IMR-90 (cell line): Measurements from ENCODE around the gene PPP3R2. TPM values are rescaled to one million over a fixed set of nuclear protein-coding genes. Genes with fewer than 3 reads are reported as not detected.

Experiments
- ATAC-seq: fragments of 200-7000 bp; cut with Tn5 transposase; 2 replicates; pipeline ENCODE4 v1.9.1; 2020; ENCODE audit warnings: low read depth, mild to moderate bottlenecking, moderate library complexity
- BruUV-seq: library from RNA; stranded (reverse); fragments of 400-500 nt; replicated peaks from 2 replicates; lab custom pipeline; 2021; lab: Mats Ljungman, UMichigan
- CTCF ChIA-PET: fragments of 300-600 bp; formaldehyde crosslinking; extraction: SDS; loops from one replicate; lab custom pipeline; 2021; ENCODE audit warnings: antibody characterized with exemption; lab: Yijun Ruan, JAX
- POLR2A ChIA-PET: fragments of 300-600 bp; sonication (Branson Sonifier 250); formaldehyde crosslinking; loops from one replicate; lab custom pipeline; 2022; ENCODE audit warnings: antibody characterized with exemption; ENCODE audit not compliant: unreplicated experiment; lab: Charles Lee
- DNase-seq: peaks from one replicate; pipeline ENCODE4 v3.0.0; 2013
- H2AFZ ChIP-seq: replicated peaks from 2 replicates; pipeline ENCODE3; 2013; ENCODE audit warnings: low read length, mild to moderate bottlenecking; ENCODE audit not compliant: poor library complexity
- H2AK5ac ChIP-seq: 2 replicates; pipeline ENCODE4 v1.6.1; 2013; ENCODE audit warnings: low read depth, low read length, inconsistent platforms
- H2AK9ac ChIP-seq: replicated peaks from 2 replicates; pipeline ENCODE3; 2013; ENCODE audit warnings: mild to moderate bottlenecking, low read depth, low read length, moderate library complexity; ENCODE audit not compliant: poor library complexity
- H2BK120ac ChIP-seq: 2 replicates; pipeline ENCODE4 v1.6.1; 2013; ENCODE audit warnings: low read depth, low read length, inconsistent platforms
- H2BK15ac ChIP-seq: 3 replicates; pipeline ENCODE4 v1.6.1; 2013; ENCODE audit warnings: low read depth, low read length, inconsistent platforms
- H2BK20ac ChIP-seq: 2 replicates; pipeline ENCODE4 v1.6.1; 2013; ENCODE audit warnings: low read depth, mild to moderate bottlenecking, inconsistent platforms, low read length, moderate library complexity
- H2BK5ac ChIP-seq: 2 replicates; pipeline ENCODE4 v1.6.1; 2013; ENCODE audit warnings: mild to moderate bottlenecking, low read depth, low read length, inconsistent platforms; ENCODE audit not compliant: poor library complexity, severe bottlenecking
- H3K14ac ChIP-seq: replicated peaks from 2 replicates; pipeline ENCODE4 v1.6.1; 2013; ENCODE audit warnings: low read depth, low read length, inconsistent platforms
- H3K18ac ChIP-seq: 2 replicates; pipeline ENCODE4 v1.6.1; 2013; ENCODE audit warnings: low read depth, low read length, control low read depth
- H3K23ac ChIP-seq: 2 replicates; pipeline ENCODE4 v1.6.1; 2013; ENCODE audit warnings: low read depth, low read length, inconsistent platforms
- H3K27ac ChIP-seq: 2 replicates; pipeline ENCODE4 v1.5.1; 2013; ENCODE audit warnings: mild to moderate bottlenecking, control low read depth, low read length; ENCODE audit not compliant: insufficient read depth
- H3K27me3 ChIP-seq: 2 replicates; pipeline ENCODE4 v1.6.1; 2013; ENCODE audit warnings: low read length; ENCODE audit not compliant: control insufficient read depth, insufficient read depth
- H3K36me3 ChIP-seq: 2 replicates; pipeline ENCODE4 v1.6.1; 2013; ENCODE audit warnings: low read length, mixed read lengths; ENCODE audit not compliant: control insufficient read depth, insufficient read depth
- H3K4ac ChIP-seq: 2 replicates; pipeline ENCODE4 v1.6.1; 2013; ENCODE audit warnings: low read depth, low read length, inconsistent platforms
- H3K4me1 ChIP-seq: 2 replicates; pipeline ENCODE4 v1.6.1; 2013; ENCODE audit warnings: low read length, mixed read lengths; ENCODE audit not compliant: control insufficient read depth, insufficient read depth
- H3K4me2 ChIP-seq: 2 replicates; pipeline ENCODE4 v1.6.1; 2013; ENCODE audit warnings: low read depth, mild to moderate bottlenecking, control low read depth, low read length, moderate library complexity
- H3K4me3 ChIP-seq: 2 replicates; pipeline ENCODE4 v1.5.1; 2013; ENCODE audit warnings: low read depth, mild to moderate bottlenecking, control low read depth, low read length, moderate library complexity; ENCODE audit not compliant: insufficient read depth
- H3K56ac ChIP-seq: 2 replicates; pipeline ENCODE4 v1.6.1; 2013; ENCODE audit warnings: low read length, inconsistent platforms; ENCODE audit not compliant: insufficient read depth; ENCODE audit errors: extremely low read depth
- H3K79me1 ChIP-seq, 2 experiments: 2 replicates each; pipeline ENCODE4 v1.6.1; 2013; ENCODE audit warnings: low read length in 2 of 2, inconsistent platforms in 1 of 2, low read depth in 1 of 2
- H3K9ac ChIP-seq: 2 replicates; pipeline ENCODE4 v1.6.1; 2013; ENCODE audit warnings: low read depth, low read length, control low read depth
- H3K9me1 ChIP-seq: 2 replicates; pipeline ENCODE4 v1.6.1; 2013; ENCODE audit warnings: low read length, inconsistent platforms; ENCODE audit not compliant: insufficient read depth
- H3K9me3 ChIP-seq: 2 replicates; pipeline ENCODE4 v1.6.1; 2013; ENCODE audit warnings: low read length; ENCODE audit not compliant: control insufficient read depth, insufficient read depth
- H4K20me1 ChIP-seq: 2 replicates; pipeline ENCODE4 v1.6.1; 2013; ENCODE audit warnings: low read length, inconsistent platforms; ENCODE audit not compliant: insufficient read depth
- H4K5ac ChIP-seq: 2 replicates; pipeline ENCODE4 v1.6.1; 2013; ENCODE audit warnings: mild to moderate bottlenecking, low read depth, low read length, control low read depth
- H4K8ac ChIP-seq, 2 experiments: 2 replicates each; pipeline ENCODE4 v1.6.1; 2013; ENCODE audit warnings: low read depth in 2 of 2, low read length in 2 of 2, control low read depth in 1 of 2, inconsistent platforms in 1 of 2
- H4K91ac ChIP-seq: 2 replicates; pipeline ENCODE4 v1.6.1; 2013; ENCODE audit warnings: low read depth, low read length, inconsistent platforms; ENCODE audit not compliant: insufficient read depth
- BHLHE40 ChIP-seq: fragments of 150-350 bp; IDR thresholded peaks from 2 replicates; pipeline ENCODE4 v1.6.1; 2016; ENCODE audit warnings: mild to moderate bottlenecking, low read depth, low read length
- CEBPB ChIP-seq: IDR thresholded peaks from 2 replicates; pipeline ENCODE4 v1.6.1; 2012; ENCODE audit warnings: low read depth, low read length, improper control_type of control experiment
- CHD1 ChIP-seq: IDR thresholded peaks from 2 replicates; pipeline ENCODE4 v1.6.1; 2012; ENCODE audit warnings: low read depth, low read length, improper control_type of control experiment
- MAFK ChIP-seq: IDR thresholded peaks from 2 replicates; pipeline ENCODE4 v1.6.1; 2012; ENCODE audit warnings: low read depth, low read length, improper control_type of control experiment
- MAZ ChIP-seq: IDR thresholded peaks from 2 replicates; pipeline ENCODE4 v1.6.1; 2012; ENCODE audit warnings: low read depth, mild to moderate bottlenecking, low read length, improper control_type of control experiment, moderate library complexity, borderline replicate concordance
- MXI1 ChIP-seq: IDR thresholded peaks from 2 replicates; pipeline ENCODE4 v1.6.1; 2012; ENCODE audit warnings: low read depth, mild to moderate bottlenecking, low read length, moderate library complexity, borderline replicate concordance
- NFE2L2 ChIP-seq: fragments of 150-350 bp; IDR thresholded peaks from 2 replicates; pipeline ENCODE4 v1.6.1; 2016; ENCODE audit warnings: low read depth, mild to moderate bottlenecking, low read length
- POLR2A ChIP-seq: IDR thresholded peaks from 2 replicates; pipeline ENCODE4 v1.6.1; 2012; ENCODE audit warnings: mild to moderate bottlenecking, low read depth, low read length
- RFX5 ChIP-seq: IDR thresholded peaks from 2 replicates; pipeline ENCODE4 v1.8.0; 2012; ENCODE audit warnings: low read depth, mild to moderate bottlenecking, low read length, moderate library complexity
- SMC3 ChIP-seq: fragments of 150-350 bp; IDR thresholded peaks from 2 replicates; pipeline ENCODE4 v1.6.1; 2016; ENCODE audit warnings: low read depth, mild to moderate bottlenecking, antibody characterized with exemption, low read length, moderate library complexity
- dilution Hi-C: fragments of 300-500 bp; cut with HindIII; formaldehyde crosslinking; loops from one replicate; pipeline ENCODE4 v1.14.3; 2018; ENCODE audit warnings: low sequenced_read_pairs; ENCODE audit not compliant: unreplicated experiment
- in situ Hi-C: fragments of 300-500 bp; cut with MboI; formaldehyde crosslinking; loops from 3 replicates; pipeline ENCODE4 v1.14.3; 2019; ENCODE audit warnings: low sequenced_read_pairs, inconsistent platforms, mixed read lengths
- intact Hi-C: fragments of 100-400 bp; cut with micrococcal nuclease; formaldehyde crosslinking; loops from 2 replicates; pipeline ENCODE4 v1.10.0; 2022
- polyA plus RNA-seq, 3 experiments: library from polyadenylated mRNA; depleted of rRNA; stranded (reverse); fragments of >200 nt; gene quantifications; 2 replicates each; pipeline ENCODE4 v1.2.3, GENCODE V29; 2012; ENCODE audit warnings: low replicate concordance in 1 of 3
- total RNA-seq: library from RNA; depleted of rRNA; stranded (reverse); fragments of >200 nt; gene quantifications from 2 replicates; pipeline ENCODE4 v1.2.3, GENCODE V29; 2012
- TF ChIP-seq, protein P1 (sequence below): fragments of 150-350 bp; IDR thresholded peaks from 2 replicates; pipeline ENCODE4 v1.6.1; 2017; ENCODE audit warnings: mild to moderate bottlenecking, antibody characterized with exemption, low read length, low read depth
- TF ChIP-seq, protein P2 (sequence below): conservative IDR thresholded peaks from 2 replicates; pipeline ENCODE4 v1.5.1; 2012; ENCODE audit warnings: mild to moderate bottlenecking, low read depth, low read length, improper control_type of control experiment
- TF ChIP-seq, protein P3 (sequence below): fragments of 150-350 bp; IDR thresholded peaks from 2 replicates; pipeline ENCODE4 v1.6.1; 2016; ENCODE audit warnings: low read depth, mild to moderate bottlenecking, low read length, moderate library complexity, borderline replicate concordance

Gene PPP3R2
- total and polyA plus RNA-seq, 2 of the 4 experiments (the other 2 are of a cell fraction): not detected

DNA sequence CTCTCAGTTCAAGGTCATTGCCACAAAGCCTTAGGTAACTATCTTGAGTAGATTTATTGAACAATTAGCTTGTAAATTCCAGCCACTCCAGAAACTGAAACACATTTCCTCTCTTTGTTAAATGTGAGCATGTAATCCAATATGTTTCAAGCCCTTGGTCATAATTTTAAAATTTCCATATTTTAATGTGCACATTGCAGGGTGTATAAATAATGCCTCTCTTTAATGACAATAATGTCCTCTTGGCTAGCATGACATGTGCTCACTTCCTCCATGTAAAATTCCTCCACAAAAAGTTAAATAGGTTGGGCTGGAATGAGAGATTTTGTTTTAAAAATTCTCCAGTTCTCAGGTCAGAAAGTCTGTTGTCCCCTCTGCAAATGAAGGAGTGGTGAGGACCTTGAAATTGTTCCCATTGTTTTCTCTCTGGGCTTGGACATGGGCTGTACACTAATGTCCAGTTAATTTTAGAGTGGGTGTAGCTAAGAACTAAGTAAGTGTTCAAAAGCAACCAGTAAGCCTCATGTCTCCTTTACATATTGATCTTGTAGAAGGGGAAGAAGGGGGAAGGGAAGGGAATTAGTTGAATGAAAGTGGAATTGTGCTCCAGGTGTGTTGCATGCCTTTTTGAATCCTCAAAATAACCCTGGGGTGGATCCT lies 2.9 kb downstream of the PPP3R2 start:
- H2BK20ac ChIP-seq: no peak overlapping the region
- H2AK5ac ChIP-seq: no peak overlapping the region
- BruUV-seq: no TSS peak
- H2AFZ ChIP-seq: no peak overlapping the region
- dilution Hi-C loops (no loop called here), in situ Hi-C loops (no loop called here), intact Hi-C loops (no loop called here)
- no peaks in the 10 kb centered on the region; the same call in 1 of the 2 replicates for H3K9me1 ChIP-seq
- no peak overlapping the region for H3K9ac ChIP-seq
- TF ChIP-seq MAZ (no peak), CEBPB (no peak), POLR2A (no peak), MXI1 (no peak), BHLHE40 (no peak), MAFK (no peak), CHD1 (no peak), RFX5 (no peak), SMC3 (no peak), NFE2L2 (no peak)
- TF ChIP-seq, protein P1, sequence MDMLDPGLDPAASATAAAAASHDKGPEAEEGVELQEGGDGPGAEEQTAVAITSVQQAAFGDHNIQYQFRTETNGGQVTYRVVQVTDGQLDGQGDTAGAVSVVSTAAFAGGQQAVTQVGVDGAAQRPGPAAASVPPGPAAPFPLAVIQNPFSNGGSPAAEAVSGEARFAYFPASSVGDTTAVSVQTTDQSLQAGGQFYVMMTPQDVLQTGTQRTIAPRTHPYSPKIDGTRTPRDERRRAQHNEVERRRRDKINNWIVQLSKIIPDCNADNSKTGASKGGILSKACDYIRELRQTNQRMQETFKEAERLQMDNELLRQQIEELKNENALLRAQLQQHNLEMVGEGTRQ: no peak
- TF ChIP-seq, protein P2, sequence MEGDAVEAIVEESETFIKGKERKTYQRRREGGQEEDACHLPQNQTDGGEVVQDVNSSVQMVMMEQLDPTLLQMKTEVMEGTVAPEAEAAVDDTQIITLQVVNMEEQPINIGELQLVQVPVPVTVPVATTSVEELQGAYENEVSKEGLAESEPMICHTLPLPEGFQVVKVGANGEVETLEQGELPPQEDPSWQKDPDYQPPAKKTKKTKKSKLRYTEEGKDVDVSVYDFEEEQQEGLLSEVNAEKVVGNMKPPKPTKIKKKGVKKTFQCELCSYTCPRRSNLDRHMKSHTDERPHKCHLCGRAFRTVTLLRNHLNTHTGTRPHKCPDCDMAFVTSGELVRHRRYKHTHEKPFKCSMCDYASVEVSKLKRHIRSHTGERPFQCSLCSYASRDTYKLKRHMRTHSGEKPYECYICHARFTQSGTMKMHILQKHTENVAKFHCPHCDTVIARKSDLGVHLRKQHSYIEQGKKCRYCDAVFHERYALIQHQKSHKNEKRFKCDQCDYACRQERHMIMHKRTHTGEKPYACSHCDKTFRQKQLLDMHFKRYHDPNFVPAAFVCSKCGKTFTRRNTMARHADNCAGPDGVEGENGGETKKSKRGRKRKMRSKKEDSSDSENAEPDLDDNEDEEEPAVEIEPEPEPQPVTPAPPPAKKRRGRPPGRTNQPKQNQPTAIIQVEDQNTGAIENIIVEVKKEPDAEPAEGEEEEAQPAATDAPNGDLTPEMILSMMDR: no peak
- TF ChIP-seq, protein P3, sequence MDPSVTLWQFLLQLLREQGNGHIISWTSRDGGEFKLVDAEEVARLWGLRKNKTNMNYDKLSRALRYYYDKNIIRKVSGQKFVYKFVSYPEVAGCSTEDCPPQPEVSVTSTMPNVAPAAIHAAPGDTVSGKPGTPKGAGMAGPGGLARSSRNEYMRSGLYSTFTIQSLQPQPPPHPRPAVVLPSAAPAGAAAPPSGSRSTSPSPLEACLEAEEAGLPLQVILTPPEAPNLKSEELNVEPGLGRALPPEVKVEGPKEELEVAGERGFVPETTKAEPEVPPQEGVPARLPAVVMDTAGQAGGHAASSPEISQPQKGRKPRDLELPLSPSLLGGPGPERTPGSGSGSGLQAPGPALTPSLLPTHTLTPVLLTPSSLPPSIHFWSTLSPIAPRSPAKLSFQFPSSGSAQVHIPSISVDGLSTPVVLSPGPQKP: no peak
- no peak overlapping the region for H2BK5ac ChIP-seq
- H4K8ac ChIP-seq: no peak overlapping the region
- H2AK9ac ChIP-seq: no peak overlapping the region
- no peaks in the 10 kb centered on the region for H3K36me3 ChIP-seq
- no peaks in the 10 kb centered on the region for H3K27me3 ChIP-seq
- no peak overlapping the region for H3K4ac ChIP-seq
- no peak for DNase-seq
- H3K56ac ChIP-seq: no peak overlapping the region
- ATAC-seq: no peak
- no peak overlapping the region for H3K27ac ChIP-seq
- no peak overlapping the region for H4K91ac ChIP-seq
- ChIA-PET POLR2A (no interaction called here), CTCF (no interaction called here)
- peaks cover 1% of the 10 kb centered on the region; the same call in 1 of the 2 replicates for H3K4me1 ChIP-seq
- H3K79me1 ChIP-seq: no peaks in the 10 kb centered on the region
- H3K4me2 ChIP-seq: no peak overlapping the region
- H3K14ac ChIP-seq: no peak overlapping the region
- H3K18ac ChIP-seq: no peak overlapping the region
- no peak overlapping the region for H2BK120ac ChIP-seq
- H4K20me1 ChIP-seq: no peaks in the 10 kb centered on the region
- H3K23ac ChIP-seq: no peak overlapping the region
- no peak overlapping the region for H3K4me3 ChIP-seq
- no peak overlapping the region for H4K5ac ChIP-seq
- H3K9me3 ChIP-seq: no peaks in the 10 kb centered on the region
- H2BK15ac ChIP-seq: no peak overlapping the region
